Medulla oblongata (tissue), 1 donor: ENCODE data around the gene ANTXR2.
A peak's percentile ranks its signal among the peaks of the same experiment; 100 is the strongest.
"Not testable (repeated sequence)": the region's sequence is repeated elsewhere in the genome, so short reads cannot be mapped to it uniquely, and the experiment has no call there.

Source experiments
- DNase-seq: peaks from one replicate; pipeline ENCODE4 v3.0.0-alpha.2; 2015; ENCODE audit errors: extremely low spot score

The ANTXR2 gene

DNA sequence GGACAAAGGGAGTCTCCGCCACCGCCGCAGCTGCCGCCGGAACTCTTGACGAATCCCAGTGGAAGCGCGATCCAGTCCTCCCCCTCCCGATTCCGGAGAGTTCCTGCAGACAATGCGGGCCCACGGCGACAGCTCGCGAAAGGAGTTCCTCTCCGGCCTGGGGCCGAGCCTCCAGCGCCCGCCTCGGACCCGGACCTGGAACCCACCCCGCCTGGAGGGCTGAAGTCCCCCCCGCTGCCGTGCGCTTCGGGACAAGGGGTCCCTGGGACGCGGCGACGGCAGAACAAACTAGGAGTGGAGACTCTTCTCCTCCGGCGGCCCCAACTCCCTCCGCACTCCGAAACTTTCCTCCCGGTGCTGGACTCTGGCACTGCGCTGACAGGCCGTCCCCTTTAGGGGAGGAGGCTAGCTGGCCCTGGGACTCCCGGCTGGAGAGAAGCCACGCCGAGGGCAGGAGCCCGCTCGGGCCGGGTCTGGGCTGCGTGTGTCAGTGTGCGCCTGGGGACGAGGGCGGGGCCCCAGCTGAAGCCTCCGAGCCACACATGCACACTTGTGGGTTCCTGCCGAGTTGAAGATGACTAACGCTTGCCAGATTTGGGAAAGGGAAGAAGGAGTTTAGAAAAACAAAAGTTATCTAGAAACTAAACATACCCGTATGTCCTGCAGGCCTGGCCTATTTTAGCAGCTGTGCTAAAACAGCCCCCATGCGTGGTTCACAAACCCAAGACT lies at the start of gene ANTXR2:
ANTXR2 (minus strand) TSS at position 486 of the 729 bp plus-strand sequence. CDS start 669 bp downstream, outside the sequence.
- DNase-seq: peak; percentile 64

DNA sequence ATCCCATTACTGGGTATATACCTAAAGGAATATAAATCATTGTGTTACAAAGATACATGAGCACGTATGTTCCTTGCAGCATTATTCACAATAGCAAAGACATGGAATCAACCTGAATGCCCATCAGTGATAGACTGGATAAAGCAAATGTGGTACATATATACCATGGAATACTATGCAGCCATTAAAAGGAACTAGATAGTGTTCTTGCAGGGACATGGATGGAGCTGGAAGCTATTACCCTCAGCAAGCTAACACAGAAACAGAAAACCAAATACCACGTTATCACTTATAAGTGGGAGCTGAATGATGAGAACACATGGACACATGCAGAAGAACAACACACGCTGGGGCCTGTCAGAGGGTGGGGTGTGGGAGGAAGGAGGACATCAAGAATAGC lies 48.8 kb upstream of the ANTXR2 start:
- not testable (repeated sequence) for DNase-seq

DNA sequence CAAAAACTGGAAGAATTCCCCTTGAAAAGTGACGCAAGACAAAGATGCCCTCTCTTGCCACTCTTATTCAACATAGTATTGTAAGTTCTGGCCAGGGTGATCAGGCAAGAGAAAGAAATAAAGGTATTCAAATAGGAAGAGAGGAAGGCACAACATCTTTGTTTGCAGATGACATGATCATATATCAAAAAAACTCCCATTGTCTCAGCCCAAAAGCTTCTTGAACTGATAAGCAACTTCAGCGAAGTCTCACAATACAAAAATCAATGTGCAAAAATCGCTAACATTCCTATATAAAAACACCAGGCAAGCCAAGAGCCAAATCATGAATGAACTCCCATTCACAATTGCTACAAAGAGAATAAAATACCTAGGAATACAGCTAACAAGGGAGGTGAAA lies 46.6 kb upstream of the ANTXR2 start:
- DNase-seq: not testable (repeated sequence)

GRCh38 chr4:80116516-80116915 lies 43.5 kb upstream of the ANTXR2 start:
- DNase-seq: no peak

DNA sequence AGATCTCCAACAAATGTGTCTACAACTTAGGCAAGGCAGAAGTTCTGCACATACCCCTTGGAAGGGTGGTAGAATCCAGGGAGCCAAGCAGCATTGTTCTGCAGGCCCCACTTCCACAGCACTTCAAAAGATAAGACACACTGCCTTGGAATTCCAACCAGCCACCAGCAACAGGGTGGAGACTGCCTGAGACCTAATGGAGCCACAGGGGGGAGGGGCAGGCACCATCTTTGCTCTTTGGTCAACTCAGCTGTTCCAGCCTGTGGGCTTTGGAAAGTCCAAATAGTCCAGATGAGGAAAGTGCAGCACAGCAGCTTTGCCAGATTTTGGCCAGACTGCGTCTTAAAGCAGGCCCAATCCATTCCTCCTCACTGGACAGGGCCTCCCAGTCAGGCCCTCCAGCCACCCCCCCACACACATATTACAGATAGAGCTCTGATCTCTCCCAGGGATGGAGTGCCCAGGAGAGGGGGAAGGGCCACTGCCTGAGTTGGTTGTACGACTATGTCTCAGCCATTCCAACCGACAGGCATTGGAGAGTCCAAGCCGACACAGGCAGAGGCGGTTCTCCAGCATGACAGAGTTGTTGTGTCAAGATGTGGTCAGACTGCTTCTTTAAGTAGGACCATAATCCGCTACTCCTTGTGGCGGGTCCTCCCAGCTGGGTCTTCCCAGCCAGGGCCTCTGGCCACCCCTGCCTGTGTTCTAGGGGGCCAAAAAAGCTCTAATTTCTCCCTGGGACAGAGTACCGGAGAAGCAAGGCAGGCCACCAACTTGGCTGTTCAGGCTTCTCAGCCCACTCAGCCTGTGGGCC lies 42.5 kb upstream of the ANTXR2 start:
- no peak for DNase-seq

DNA sequence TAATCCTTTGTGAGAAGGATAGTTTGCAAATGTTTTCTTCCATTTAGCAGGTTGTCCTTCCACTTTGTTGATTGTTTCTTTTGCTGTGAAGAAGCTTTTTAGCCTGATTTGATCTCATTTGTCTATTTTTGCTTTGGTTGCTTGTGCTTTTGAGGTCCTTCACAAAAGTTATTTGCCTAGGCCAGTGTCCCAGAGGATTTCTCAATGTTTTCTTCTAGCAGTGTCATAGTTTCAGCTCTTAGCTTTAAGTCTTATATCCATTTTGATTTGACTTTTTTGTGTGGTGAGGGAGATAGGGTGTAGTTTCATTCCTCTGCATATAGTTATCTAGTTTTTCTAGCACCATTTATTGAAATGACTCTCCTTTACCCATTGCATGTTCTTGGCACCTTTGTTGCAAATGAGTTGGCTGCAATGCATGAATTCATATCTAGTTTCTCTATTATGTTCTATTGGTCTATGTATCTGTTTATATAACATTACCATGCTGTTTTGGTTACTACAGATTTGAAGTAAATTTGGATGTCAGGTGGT lies 41.8 kb upstream of the ANTXR2 start:
- no peak for DNase-seq

GRCh38 chr4:80113615-80114014 lies 40.6 kb upstream of the ANTXR2 start:
- DNase-seq: no peak

DNA sequence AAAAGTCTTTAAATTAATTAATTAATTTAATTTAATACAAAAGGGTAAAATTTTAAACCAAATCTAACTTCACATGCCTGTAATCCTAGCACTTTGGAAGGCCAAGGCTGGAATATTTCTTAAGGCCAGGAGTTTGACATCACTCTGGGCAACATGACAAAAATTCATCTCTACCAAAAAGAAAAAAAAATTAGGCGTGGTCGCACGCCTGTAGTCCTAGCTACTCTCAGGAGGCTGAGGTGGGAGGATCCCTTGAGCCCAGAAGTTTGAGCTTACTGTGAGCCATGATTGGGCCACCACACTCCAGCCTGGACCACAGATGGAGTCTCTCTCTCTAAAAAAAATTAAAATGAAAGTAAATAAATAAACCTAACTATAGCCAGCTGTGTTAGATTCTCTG lies 39.2 kb upstream of the ANTXR2 start:
- no peak for DNase-seq

DNA sequence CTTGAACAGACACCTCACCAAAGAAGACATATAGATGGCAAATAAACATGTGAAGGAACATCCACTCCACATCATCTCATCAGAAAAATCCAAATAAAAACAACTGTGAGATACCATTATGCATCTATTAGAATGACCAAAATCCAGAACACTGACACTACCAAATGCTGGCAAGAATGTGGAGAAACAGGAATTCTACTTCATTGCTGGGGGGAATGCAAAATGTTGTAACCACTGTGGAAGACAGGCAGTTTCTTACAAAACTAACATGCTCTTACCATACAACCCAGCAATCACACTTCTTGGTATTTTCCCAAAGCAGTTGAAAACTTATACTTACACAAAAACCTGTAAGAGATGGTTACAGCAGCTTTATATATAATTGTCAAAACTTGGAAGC lies 38.2 kb upstream of the ANTXR2 start:
- DNase-seq: no peak

- DNase-seq: no peak
Measured at GRCh38 chr4:80107374-80107773, 34.3 kb upstream of the ANTXR2 start.

- no peak for DNase-seq
Measured at GRCh38 chr4:80104927-80105326, 31.9 kb upstream of the ANTXR2 start.

DNA sequence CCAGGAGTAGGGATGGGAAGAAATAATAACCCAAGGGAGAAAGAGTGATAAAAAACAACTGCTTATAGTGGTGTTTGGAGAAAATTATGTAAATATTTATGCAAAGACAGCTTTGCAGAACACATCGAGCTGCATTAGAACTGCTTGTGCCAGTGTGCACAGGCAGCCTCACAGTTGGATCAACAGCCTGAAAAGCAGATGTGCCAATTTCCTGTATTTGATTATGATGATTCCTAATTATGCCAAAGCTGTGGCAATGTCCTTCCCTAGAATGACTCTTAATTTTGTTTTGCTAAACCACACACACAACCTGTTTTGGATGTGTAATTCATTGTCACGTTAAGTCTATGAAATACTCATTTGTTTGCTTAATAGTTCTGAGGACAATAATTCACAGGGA lies 30.6 kb upstream of the ANTXR2 start:
- no peak for DNase-seq

GRCh38 chr4:80101792-80102116 lies 28.7 kb upstream of the ANTXR2 start:
- DNase-seq: no peak

- DNase-seq: no peak
Measured at GRCh38 chr4:80101071-80101791, 28.2 kb upstream of the ANTXR2 start.

DNA sequence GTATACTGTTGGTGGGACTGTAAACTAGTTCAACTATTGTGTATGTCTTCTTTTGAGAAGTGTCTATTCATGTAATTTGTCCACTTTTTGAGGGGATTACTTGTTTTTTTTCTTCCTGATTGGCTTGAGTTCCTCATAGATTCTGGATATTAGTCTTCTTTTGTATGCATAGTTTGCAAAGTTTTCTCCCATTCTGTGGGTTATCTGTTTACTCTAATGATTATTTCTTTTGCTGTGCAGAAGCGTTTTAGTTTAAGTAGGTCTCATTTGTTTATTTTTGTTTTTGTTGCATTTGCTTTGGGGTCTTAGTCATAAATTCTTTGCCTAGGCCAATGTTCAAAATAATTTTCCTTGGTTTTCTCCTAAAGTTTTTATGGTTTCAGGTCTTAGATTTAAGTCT lies 26.6 kb upstream of the ANTXR2 start:
- no peak for DNase-seq

DNA sequence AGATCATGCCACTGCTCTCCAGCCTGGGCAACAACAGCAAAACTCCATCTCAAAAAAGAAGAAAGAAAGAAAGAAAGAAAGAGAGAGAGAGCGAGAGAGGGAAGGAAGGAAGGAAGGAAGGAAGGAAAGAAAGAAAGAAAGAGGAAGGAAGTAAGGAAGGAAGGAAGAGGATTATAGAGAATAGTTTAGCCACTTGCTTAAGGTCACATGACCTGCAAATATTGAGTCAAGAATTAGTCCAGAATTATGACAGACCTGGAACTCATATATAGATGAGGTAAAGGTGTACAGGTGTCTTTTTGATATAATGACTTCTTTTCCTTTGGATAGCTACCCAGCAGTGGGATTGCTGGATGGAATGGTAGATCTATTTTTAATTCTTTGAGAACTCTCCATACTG lies 25.6 kb upstream of the ANTXR2 start:
- DNase-seq: no peak

DNA sequence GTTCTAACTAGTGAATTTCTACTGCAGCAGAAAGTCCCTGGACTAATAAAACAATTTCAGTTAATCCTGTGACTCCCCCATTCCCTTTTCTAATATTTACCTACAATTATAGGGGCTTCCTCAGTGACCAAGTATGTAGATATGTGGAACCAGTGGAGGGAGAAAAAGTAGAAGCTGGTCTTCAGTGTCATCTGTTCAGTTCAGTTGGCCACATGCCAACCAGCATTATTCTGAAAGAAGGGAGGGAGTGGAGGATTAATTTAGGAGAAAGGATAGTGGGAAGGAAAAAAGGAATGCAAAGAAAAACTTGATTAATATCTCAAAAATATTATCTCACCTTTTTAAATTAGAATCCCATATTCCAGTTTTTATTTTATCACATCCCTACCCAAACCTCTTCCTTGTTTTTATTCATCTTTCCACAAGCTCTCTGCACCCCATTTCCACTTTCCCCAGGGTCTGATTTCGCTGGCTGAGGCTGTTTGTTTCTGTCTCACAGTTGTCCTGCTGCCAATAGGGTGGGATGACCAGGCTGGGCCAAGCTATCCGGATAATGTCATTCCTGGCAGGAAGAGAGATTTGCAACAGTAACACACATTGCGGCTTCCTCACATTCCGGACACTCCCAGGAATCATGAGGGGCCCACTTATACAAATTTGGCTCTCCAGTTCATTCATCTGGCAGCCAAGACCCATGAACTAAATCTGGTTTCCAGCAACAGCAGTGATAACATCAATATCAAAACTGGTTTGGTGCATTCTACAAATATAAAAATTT lies 24.6 kb upstream of the ANTXR2 start:
- DNase-seq: no peak

GRCh38 chr4:80096175-80096850 lies 23.3 kb upstream of the ANTXR2 start:
- DNase-seq: no peak

- no peak for DNase-seq
Measured at GRCh38 chr4:80094191-80094590, 21.2 kb upstream of the ANTXR2 start.

DNA sequence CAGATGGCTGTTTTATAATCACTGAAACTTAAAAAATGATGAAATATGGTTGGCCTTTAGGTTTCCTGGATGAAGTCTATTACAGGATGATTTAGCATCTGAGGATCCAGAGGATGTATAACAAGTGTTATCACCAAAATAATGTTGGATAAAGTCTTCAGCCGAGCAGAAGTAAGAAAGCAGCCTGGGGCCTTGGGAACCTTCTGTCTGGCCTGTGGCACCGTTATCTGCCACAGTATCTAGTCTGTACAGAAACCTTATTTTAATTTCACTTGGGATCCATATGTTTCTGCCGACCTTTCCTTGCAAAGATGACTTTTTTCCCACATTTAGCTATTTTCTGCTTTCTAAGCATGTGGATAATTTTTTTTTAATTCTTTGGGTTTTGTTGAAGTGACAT lies 20.5 kb upstream of the ANTXR2 start:
- DNase-seq: no peak

- no peak for DNase-seq
Measured at GRCh38 chr4:80092847-80093246, 19.8 kb upstream of the ANTXR2 start.
